AG09319 (cell line): ENCODE results near the gene CFAP97.
A peak's percentile ranks its signal among the peaks of the same experiment; 100 is the strongest.

ENCODE experiments used
- DNase-seq: peaks from one replicate; pipeline ENCODE4 v3.0.0-alpha.2; 2010; ENCODE audit warnings: low read depth; ENCODE audit errors: extremely low read depth
- TF ChIP-seq, protein P1 (sequence below): IDR thresholded peaks from 2 replicates; pipeline ENCODE4 v1.5.1; 2011; ENCODE audit warnings: low read depth, mild to moderate bottlenecking, inconsistent platforms, low read length, moderate library complexity

Gene CFAP97

GRCh38 chr4:185138161-185138560 is 65.6 kb downstream of the CFAP97 start:
- TF ChIP-seq, protein P1, sequence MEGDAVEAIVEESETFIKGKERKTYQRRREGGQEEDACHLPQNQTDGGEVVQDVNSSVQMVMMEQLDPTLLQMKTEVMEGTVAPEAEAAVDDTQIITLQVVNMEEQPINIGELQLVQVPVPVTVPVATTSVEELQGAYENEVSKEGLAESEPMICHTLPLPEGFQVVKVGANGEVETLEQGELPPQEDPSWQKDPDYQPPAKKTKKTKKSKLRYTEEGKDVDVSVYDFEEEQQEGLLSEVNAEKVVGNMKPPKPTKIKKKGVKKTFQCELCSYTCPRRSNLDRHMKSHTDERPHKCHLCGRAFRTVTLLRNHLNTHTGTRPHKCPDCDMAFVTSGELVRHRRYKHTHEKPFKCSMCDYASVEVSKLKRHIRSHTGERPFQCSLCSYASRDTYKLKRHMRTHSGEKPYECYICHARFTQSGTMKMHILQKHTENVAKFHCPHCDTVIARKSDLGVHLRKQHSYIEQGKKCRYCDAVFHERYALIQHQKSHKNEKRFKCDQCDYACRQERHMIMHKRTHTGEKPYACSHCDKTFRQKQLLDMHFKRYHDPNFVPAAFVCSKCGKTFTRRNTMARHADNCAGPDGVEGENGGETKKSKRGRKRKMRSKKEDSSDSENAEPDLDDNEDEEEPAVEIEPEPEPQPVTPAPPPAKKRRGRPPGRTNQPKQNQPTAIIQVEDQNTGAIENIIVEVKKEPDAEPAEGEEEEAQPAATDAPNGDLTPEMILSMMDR: no peak

DNA sequence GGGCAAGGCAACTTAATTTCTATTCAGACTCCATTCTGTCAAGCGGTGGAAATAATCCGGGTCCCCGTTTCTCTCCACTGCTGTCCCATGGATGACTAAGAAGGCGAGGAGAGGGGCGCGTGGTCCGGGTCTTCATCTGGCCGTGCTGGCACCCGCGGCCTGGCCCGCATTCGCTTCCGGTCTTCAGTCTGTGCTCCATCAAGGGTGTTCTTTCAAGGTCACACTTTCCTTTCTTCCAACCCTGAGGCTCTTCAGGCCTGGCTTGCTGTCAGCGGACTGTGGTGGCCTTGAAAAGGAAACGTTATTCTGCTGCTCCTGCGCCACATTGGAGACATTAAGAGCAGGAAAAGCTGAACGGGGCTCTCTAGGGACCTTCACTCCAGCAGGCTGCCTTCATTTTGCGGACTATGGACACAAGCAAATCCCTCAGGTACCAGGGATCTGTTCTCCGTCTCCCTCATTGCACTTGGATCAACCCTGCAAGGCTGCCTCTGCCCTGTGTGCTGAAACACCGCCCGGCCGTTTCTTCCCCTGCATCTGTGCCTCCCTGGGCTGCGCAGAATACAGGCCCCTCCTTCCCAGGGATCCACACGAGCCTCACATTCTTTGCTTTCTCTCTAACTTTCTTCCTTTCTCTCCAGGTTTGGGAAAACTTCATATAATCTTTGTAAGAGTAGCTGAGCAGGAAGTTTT is 66.4 kb downstream of the CFAP97 start:
- no peak for DNase-seq
- TF ChIP-seq, protein P1: no peak

More at GRCh38 chr4:185138161-185138560, 65.6 kb downstream of the CFAP97 start:
- no peak for DNase-seq

GRCh38 chr4:185134307-185134869 is 69.4 kb downstream of the CFAP97 start:
- TF ChIP-seq, protein P1: peak; percentile 64
- DNase-seq: peak; percentile 27

GRCh38 chr4:185128272-185129119 is 75.3 kb downstream of the CFAP97 start:
- TF ChIP-seq, protein P1: no peak; the same call in 1 of the 2 replicates
- no peak for DNase-seq

GRCh38 chr4:185127021-185127925 is 76.5 kb downstream of the CFAP97 start:
- DNase-seq: no peak
- TF ChIP-seq, protein P1: no peak

GRCh38 chr4:185124006-185124405 is 79.8 kb downstream of the CFAP97 start:
- TF ChIP-seq, protein P1: no peak
- DNase-seq: no peak
